ENCODE measurements around the gene XPOT.

DNA sequence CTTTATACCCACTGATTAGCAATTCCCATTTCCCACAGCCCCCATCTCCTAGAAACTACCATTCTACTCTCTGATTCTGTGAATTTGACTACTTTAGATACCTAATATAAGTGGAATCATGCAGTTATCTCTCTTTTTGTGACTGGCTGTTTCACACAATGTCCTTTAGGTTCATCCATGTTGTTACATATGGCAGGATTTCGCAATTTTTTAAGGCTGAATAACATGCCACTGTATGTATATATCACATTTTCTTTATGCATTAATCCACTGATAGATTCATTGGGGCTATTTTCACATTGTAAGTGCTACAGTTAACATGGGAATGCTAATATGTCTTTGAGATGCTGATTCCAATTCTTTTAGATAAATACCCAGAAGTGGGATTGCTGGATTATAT lies 35.9 kb downstream of the XPOT start:
- no peak for TF ChIP-seq POLR2AphosphoS5 (IDR thresholded peaks at IDR 0.05; ENCODE audit: low read depth, low read length)
- no peak for TF ChIP-seq POLR2A (IDR thresholded peaks at IDR 0.05; ENCODE audit: low read depth, low read length)

Data from GM12892 (cell line).